Keratinocyte (primary cell): ENCODE results near the gene NELL1. TPM values are rescaled to one million over a fixed set of nuclear protein-coding genes. Genes with fewer than 3 reads are reported as not detected.

Experiments
- DNase-seq: peaks from one replicate; pipeline ENCODE4 v3.0.0-alpha.2; 2011; ENCODE audit warnings: low read depth, missing footprints, low spot score
- FAIRE-seq: peaks from 2 replicates; lab custom pipeline; 2011; peaks lifted over from hg19 to GRCh38; lab: Jason Lieb, UNC
- H2AFZ ChIP-seq: 2 replicates; pipeline ENCODE4 v1.6.0; 2012; ENCODE audit warnings: low read length, control low read depth, inconsistent platforms; ENCODE audit not compliant: control insufficient read depth
- H3K27ac ChIP-seq: 2 replicates; pipeline ENCODE4 v1.5.1; 2011; ENCODE audit warnings: low read length; ENCODE audit not compliant: control insufficient read depth, insufficient read depth
- H3K27me3 ChIP-seq: 3 replicates; pipeline ENCODE4 v1.6.0; 2011; ENCODE audit warnings: low read length; ENCODE audit not compliant: control insufficient read depth, insufficient read depth; ENCODE audit errors: extremely low read depth
- H3K36me3 ChIP-seq, 2 experiments: 2 replicates in 1 of 2; 3 replicates in 1 of 2; pipeline ENCODE4 v1.5.1; 2011; ENCODE audit warnings: low read length in 2 of 2, mild to moderate bottlenecking in 1 of 2; ENCODE audit not compliant: control insufficient read depth in 2 of 2, insufficient read depth in 2 of 2; ENCODE audit errors: extremely low read depth in 1 of 2
- H3K4me1 ChIP-seq: 3 replicates; pipeline ENCODE4 v1.5.1; 2011; ENCODE audit warnings: low read length; ENCODE audit not compliant: control insufficient read depth, insufficient read depth; ENCODE audit errors: extremely low read depth
- H3K4me2 ChIP-seq: 3 replicates; pipeline ENCODE4 v1.6.0; 2011; ENCODE audit warnings: low read depth, low read length; ENCODE audit not compliant: control insufficient read depth, insufficient read depth; ENCODE audit errors: extremely low read depth
- H3K4me3 ChIP-seq, 3 experiments: fragments of 200-600 bp in 1 of 3; sonication (generic) in 1 of 3; 2 replicates in 2 of 3; 3 replicates in 1 of 3; pipeline ENCODE4 v1.5.1; 2011 to 2016; ENCODE audit warnings: low read length in 3 of 3, mild to moderate bottlenecking in 3 of 3, control low read depth in 2 of 3, inconsistent platforms in 1 of 3, low read depth in 1 of 3, mixed read lengths in 1 of 3, mixed run types in 1 of 3, moderate library complexity in 1 of 3; ENCODE audit not compliant: control insufficient read depth in 2 of 3, insufficient read depth in 2 of 3; ENCODE audit errors: extremely low read depth in 1 of 3
- H3K79me2 ChIP-seq: 2 replicates; pipeline ENCODE4 v1.6.0; 2012; ENCODE audit warnings: low read length; ENCODE audit not compliant: control insufficient read depth, insufficient read depth
- H3K9ac ChIP-seq: 3 replicates; pipeline ENCODE4 v1.6.0; 2011; ENCODE audit warnings: low read length; ENCODE audit not compliant: control insufficient read depth, insufficient read depth; ENCODE audit errors: extremely low read depth
- H3K9me1 ChIP-seq: 3 replicates; pipeline ENCODE4 v1.6.0; 2011; ENCODE audit warnings: low read length; ENCODE audit not compliant: control insufficient read depth, insufficient read depth; ENCODE audit errors: extremely low read depth
- H3K9me3 ChIP-seq: 2 replicates; pipeline ENCODE4 v1.5.1; 2012; ENCODE audit warnings: low read depth, low read length; ENCODE audit not compliant: control insufficient read depth
- H4K20me1 ChIP-seq: 3 replicates; pipeline ENCODE4 v1.6.0; 2011; ENCODE audit warnings: low read length; ENCODE audit not compliant: control insufficient read depth, insufficient read depth; ENCODE audit errors: extremely low read depth
- CTCF ChIP-seq, 3 experiments: IDR thresholded peaks in 1 of 3; conservative IDR thresholded peaks in 1 of 3; optimal IDR thresholded peaks in 1 of 3; 2 replicates in 2 of 3; 3 replicates in 1 of 3; pipeline versions ENCODE3 to v1.5.1; 2011; ENCODE audit warnings: low read length in 3 of 3, mild to moderate bottlenecking in 3 of 3, moderate library complexity in 2 of 3, control low read depth in 1 of 3, inconsistent platforms in 1 of 3; ENCODE audit not compliant: insufficient read depth in 2 of 3; ENCODE audit errors: extremely low read depth in 1 of 3
- EZH2 ChIP-seq: IDR thresholded peaks from one replicate; pipeline ENCODE4 v1.6.1; 2012; ENCODE audit warnings: inconsistent platforms, mild to moderate bottlenecking, low read length, moderate library complexity
- dilution Hi-C: fragments of 300-500 bp; cut with MboI; formaldehyde crosslinking; loops from one replicate; pipeline ENCODE4 v1.7.0; 2020; ENCODE audit warnings: low sequenced_read_pairs; ENCODE audit not compliant: extremely low pct_ligation_motif_present
- polyA plus RNA-seq, 5 experiments: library from polyadenylated mRNA; depleted of rRNA in 3 of 5; stranded (reverse) in 3 of 5; stranded (forward) in 1 of 5; unstranded in 1 of 5; fragments of >200 nt; gene quantifications; 1 replicate in 1 of 5; 2 replicates in 3 of 5; 3 replicates in 1 of 5; pipeline versions ENCODE4 v1.2.1 to v1.2.3, GENCODE V29; 2011 to 2012; ENCODE audit warnings: missing spikeins in 2 of 5, low read depth in 1 of 5, low replicate concordance in 1 of 5

Gene NELL1
- polyA plus RNA-seq, 1 donor (not counting 4 experiments of a cell fraction or from before 2014, with no cell fraction given): not detected

DNA sequence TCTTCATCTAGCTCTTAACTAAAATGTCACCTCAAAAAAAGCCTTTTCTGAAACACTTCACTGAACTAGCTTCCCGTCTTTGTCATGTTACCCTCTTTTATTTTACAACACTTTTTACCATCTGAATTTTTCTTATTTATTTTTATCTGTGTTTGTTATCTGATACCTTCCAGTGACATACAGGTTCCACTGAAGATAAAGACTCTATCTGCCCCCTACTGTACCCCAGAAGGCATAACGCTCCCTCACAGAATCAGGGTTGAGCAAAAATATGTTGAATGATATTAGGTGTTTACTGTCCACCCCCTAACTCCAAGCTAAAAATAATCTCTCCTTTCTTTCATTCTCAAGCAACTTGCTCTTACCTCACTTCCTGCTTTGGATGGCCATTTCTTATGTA is 654.2 kb downstream of the NELL1 start:
- H3K4me1 ChIP-seq: no peaks in the 10 kb centered on the region
- no peak overlapping the region for H3K27ac ChIP-seq
- H3K9ac ChIP-seq: no peak overlapping the region
- TF ChIP-seq CTCF (optimal IDR thresholded peaks at IDR 0.05 in 1 of 3, IDR thresholded peaks at IDR 0.05 in 1 of 3, conservative IDR thresholded peaks at IDR 0.05 in 1 of 3; ENCODE audit: extremely low read depth in 1 of 3, insufficient read depth in 2 of 3, low read length in 3 of 3): no peak
- no peaks in the 10 kb centered on the region for H3K9me3 ChIP-seq
- no peaks in the 10 kb centered on the region for H3K27me3 ChIP-seq
- FAIRE-seq: no peak
- H4K20me1 ChIP-seq: no peaks in the 10 kb centered on the region
- H2AFZ ChIP-seq: no peak overlapping the region
- no peak overlapping the region for H3K4me2 ChIP-seq
- no peaks in the 10 kb centered on the region for H3K9me1 ChIP-seq
- no peaks in the 10 kb centered on the region for H3K79me2 ChIP-seq
- dilution Hi-C loops: no loop called here
- no peak overlapping the region for H3K4me3 ChIP-seq
- no peak for DNase-seq
- H3K36me3 ChIP-seq: no peaks in the 10 kb centered on the region

DNA sequence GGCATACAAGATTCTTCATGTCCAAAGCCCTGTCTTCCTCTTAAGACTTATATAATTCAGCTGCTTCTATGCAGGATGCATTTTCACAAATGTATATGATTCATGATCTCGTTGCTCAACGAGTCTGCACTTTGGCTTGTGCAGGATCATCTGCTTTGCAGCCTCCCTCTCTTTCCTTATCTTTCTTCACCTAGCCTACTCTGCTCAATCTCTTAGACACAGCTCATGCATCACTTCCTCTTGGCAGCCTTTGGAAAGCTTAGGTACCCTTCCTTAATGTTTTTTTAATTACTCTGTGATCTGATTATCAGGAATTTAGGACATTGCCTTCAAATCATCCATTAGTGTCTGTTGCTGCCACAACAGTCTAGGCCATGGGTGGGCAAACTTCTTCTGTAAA is 673.8 kb downstream of the NELL1 start:
- H3K4me3 ChIP-seq: no peak overlapping the region
- DNase-seq (no peak), FAIRE-seq (no peak)
- no peak for TF ChIP-seq CTCF (optimal IDR thresholded peaks at IDR 0.05 in 1 of 3, IDR thresholded peaks at IDR 0.05 in 1 of 3, conservative IDR thresholded peaks at IDR 0.05 in 1 of 3; ENCODE audit: extremely low read depth in 1 of 3, insufficient read depth in 2 of 3, low read length in 3 of 3)
- TF ChIP-seq EZH2: no peak
- H3K27me3 ChIP-seq: no peaks in the 10 kb centered on the region
- no peaks in the 10 kb centered on the region for H3K9me3 ChIP-seq
- H3K4me2 ChIP-seq: no peak overlapping the region
- H4K20me1 ChIP-seq: no peaks in the 10 kb centered on the region
- no peak overlapping the region for H2AFZ ChIP-seq
- H3K4me1 ChIP-seq: no peaks in the 10 kb centered on the region
- dilution Hi-C loops: no loop called here
- no peaks in the 10 kb centered on the region for H3K79me2 ChIP-seq
- H3K9ac ChIP-seq: no peak overlapping the region
- no peaks in the 10 kb centered on the region for H3K9me1 ChIP-seq
- H3K36me3 ChIP-seq: no peaks in the 10 kb centered on the region
- H3K27ac ChIP-seq: no peak overlapping the region
